ENCODE results near the gene VSX2.

GRCh38 chr14:74263181-74263580, 23.9 kb downstream of the VSX2 start:
- TF ChIP-seq EP300 (conservative IDR thresholded peaks at IDR 0.05; ENCODE audit: poor library complexity, severe bottlenecking) (no peak), CTCF (IDR thresholded peaks at IDR 0.05; ENCODE audit: poor library complexity, severe bottlenecking) (no peak), POLR2AphosphoS5 (IDR thresholded peaks at IDR 0.05) (no peak), SMC3 (conservative IDR thresholded peaks at IDR 0.05; ENCODE audit: poor library complexity) (no peak)

All from neural cell (in vitro differentiated cells).